ENCODE measurements around the gene AFMID. TPM values are rescaled to one million over a fixed set of nuclear protein-coding genes. Genes with fewer than 3 reads are reported as not detected.

Gene AFMID
- total and polyA plus RNA-seq, 2 of the 13 experiments (the other 11 are each of a cell fraction or from before 2014, with no cell fraction given) = 249 to 270 TPM

GRCh38 chr17:78144736-78145641 is 42.2 kb upstream of the AFMID start (continued):
- TF ChIP-seq ZFP91 (CRISPR knock-in tag; IDR thresholded peaks at IDR 0.05; ENCODE audit: borderline replicate concordance) (peak; percentile 85), ZSCAN21 (CRISPR knock-in tag; IDR thresholded peaks at IDR 0.05; ENCODE audit: borderline replicate concordance) (peak; percentile 89), HMGXB3 (CRISPR knock-in tag; IDR thresholded peaks at IDR 0.05; ENCODE audit: borderline replicate concordance) (no peak), PRDM10 (CRISPR knock-in tag; IDR thresholded peaks at IDR 0.05; ENCODE audit: low read depth) (peak; percentile 44; the same call in 1 of the 2 replicates), ZNF572 (CRISPR knock-in tag; IDR thresholded peaks at IDR 0.05) (peak; percentile 65; the same call in 1 of the 2 replicates), TCF7L2 (IDR thresholded peaks at IDR 0.05; ENCODE audit: low read depth, low read length) (no peak), FOXO4 (CRISPR knock-in tag; conservative IDR thresholded peaks at IDR 0.05) (no peak), SETDB1 (CRISPR knock-in tag; IDR thresholded peaks at IDR 0.05; ENCODE audit: borderline replicate concordance) (0 out of 2 replicates have a peak, but pooled peaks have one; percentile 5), ARID4A (CRISPR knock-in tag; IDR thresholded peaks at IDR 0.05; ENCODE audit: borderline replicate concordance) (peak; percentile 50), ZNF713 (CRISPR knock-in tag; IDR thresholded peaks at IDR 0.05) (no peak)

Data from HepG2 (cell line).